LNCaP clone FGC (cell line): ENCODE results near the gene CTBP2.
A peak's percentile ranks its signal among the peaks of the same experiment; 100 is the strongest.

Experiments
- DNase-seq: peaks from one replicate; pipeline ENCODE4 v3.0.0-alpha.2; 2011; ENCODE audit warnings: low read depth
- H3K4me3 ChIP-seq: 2 replicates; pipeline ENCODE4 v1.5.1; 2011; ENCODE audit warnings: mild to moderate bottlenecking, low read depth, low read length, control low read depth
- TF ChIP-seq, protein P1 (sequence below): IDR thresholded peaks from 2 replicates; pipeline ENCODE4 v1.5.1; 2012; ENCODE audit warnings: mild to moderate bottlenecking; ENCODE audit not compliant: control insufficient read depth, insufficient read depth; ENCODE audit errors: extremely low read depth

CTBP2 gene

GRCh38 chr10:124996127-124996853, 164.1 kb downstream of the CTBP2 start:
- no peak overlapping the region for H3K4me3 ChIP-seq
- DNase-seq: no peak
- TF ChIP-seq, protein P1, sequence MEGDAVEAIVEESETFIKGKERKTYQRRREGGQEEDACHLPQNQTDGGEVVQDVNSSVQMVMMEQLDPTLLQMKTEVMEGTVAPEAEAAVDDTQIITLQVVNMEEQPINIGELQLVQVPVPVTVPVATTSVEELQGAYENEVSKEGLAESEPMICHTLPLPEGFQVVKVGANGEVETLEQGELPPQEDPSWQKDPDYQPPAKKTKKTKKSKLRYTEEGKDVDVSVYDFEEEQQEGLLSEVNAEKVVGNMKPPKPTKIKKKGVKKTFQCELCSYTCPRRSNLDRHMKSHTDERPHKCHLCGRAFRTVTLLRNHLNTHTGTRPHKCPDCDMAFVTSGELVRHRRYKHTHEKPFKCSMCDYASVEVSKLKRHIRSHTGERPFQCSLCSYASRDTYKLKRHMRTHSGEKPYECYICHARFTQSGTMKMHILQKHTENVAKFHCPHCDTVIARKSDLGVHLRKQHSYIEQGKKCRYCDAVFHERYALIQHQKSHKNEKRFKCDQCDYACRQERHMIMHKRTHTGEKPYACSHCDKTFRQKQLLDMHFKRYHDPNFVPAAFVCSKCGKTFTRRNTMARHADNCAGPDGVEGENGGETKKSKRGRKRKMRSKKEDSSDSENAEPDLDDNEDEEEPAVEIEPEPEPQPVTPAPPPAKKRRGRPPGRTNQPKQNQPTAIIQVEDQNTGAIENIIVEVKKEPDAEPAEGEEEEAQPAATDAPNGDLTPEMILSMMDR: no peak

DNA sequence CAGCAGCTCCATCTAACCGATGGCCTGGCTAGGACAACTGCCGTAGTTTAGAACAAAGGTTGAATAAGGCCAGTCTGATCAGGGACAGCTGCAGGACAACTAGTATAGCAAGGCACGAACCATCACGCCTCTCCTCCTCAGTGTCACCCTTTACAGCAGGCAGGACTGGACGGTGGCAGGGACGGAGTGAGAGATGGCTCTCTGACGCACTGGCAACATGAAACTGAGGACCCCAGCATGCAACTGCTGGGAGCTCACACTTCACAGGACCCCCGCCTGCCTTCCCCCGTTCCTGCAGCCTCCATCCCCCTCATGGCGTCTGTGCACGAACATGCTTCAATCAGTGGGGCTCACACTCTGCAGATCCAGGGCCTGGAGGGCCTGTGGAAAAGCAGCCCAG, 164.8 kb downstream of the CTBP2 start:
- DNase-seq: no peak
- TF ChIP-seq, protein P1: no peak
- H3K4me3 ChIP-seq: no peak overlapping the region

DNA sequence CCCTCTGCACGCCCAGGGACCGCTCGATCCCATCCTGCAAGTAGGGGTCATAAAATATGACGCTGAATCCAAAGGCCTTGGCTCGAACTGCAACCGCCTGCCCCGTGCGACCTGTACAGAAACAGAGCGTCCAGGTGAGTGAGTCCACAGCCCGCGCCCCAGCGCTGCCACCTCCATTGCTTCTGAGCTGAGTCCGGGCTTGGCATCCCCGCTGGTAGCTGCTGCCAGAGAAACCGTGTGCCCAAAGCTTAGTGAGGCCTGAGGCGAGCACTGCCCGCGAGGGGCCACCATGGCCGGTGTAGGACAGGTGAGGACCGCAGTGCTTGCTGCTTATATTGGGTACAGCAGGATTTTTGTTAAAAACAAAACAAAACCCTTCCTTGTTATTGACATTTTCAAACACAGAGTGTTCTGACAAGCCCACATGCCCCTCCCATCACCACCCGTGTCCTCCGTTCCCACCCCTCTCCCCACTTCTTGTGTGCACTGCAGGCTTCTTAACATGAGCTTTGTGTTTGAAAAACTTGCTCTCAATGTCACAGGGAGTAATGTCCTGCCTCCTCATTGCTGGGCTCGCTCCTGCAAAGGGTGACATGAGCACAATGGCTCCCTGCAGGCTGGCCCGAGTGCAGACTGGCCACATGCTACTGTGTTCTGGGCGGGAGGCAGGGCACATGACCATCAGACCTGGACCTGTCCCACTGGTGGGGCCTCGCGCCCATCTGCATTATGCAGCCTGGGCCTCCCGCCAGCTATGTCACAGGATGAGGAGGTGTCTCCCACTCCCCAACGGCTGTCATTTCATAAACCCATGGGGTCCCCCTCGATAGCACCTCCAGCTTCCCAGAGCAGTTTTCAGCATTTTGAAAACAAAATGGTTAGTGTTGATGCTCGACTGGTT, 165.5 kb downstream of the CTBP2 start:
- no peak for DNase-seq
- H3K4me3 ChIP-seq: no peak overlapping the region
- TF ChIP-seq, protein P1: no peak

DNA sequence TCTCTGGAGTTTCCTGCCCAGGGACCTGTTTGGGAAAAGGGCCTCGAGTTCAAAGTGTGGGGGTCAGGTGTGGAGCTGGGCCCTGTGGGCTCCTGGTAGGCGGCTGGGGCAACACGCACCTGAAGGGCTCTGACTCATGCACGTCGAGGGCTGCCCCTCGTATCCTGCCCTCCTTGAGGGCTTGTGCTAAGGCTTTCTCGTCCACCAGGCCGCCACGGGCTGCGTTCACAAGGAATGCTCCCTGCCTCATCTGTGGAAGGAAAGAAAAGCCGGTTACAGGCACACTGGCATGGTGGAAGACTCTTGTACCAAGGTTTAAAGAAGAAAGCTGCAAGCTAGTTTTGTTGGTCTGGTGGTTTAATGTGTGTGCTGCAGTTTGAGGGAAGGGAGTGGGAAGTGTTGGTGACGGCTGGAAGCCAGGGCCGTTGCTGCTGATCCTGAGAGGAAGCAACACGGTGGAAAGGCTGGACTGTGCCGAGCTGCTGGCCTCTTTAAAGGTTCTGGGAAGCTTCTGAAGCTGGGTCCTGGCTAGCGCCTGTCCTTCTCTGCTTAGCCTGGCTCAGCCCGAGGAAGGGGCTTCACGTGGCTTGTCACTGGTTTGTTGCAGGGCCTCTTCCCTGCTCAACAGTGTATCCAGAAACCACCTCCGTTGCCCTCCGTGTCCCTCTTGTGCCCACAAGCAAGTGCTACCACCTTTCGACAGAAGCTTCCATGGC, 166.5 kb downstream of the CTBP2 start:
- no peak overlapping the region for H3K4me3 ChIP-seq
- TF ChIP-seq, protein P1: no peak
- DNase-seq: no peak

GRCh38 chr10:124993345-124993708, 167.0 kb downstream of the CTBP2 start:
- H3K4me3 ChIP-seq: no peak overlapping the region
- TF ChIP-seq, protein P1: no peak
- no peak for DNase-seq

- DNase-seq: peak; percentile 41
- TF ChIP-seq, protein P1: peak; percentile 78
These were observed 167.7 kb downstream of the CTBP2 start for GRCh38 chr10:124992462-124993344.

More at GRCh38 chr10:124992462-124993344, 167.7 kb downstream of the CTBP2 start:
- no peak overlapping the region for H3K4me3 ChIP-seq
